A673 (cell line): Measurements from ENCODE around the gene RASL10B. TPM values are rescaled to one million over a fixed set of nuclear protein-coding genes. Genes with fewer than 3 reads are reported as not detected.
A peak's percentile ranks its signal among the peaks of the same experiment; 100 is the strongest.

ENCODE experiments used
- BruUV-seq: library from RNA; stranded (reverse); fragments of 400-500 nt; replicated peaks from 2 replicates; lab custom pipeline; 2021; lab: Mats Ljungman, UMichigan
- CTCF ChIA-PET: fragments of 300-600 bp; sonication (Branson Sonifier 250); formaldehyde crosslinking; loops from one replicate; lab custom pipeline; 2022; ENCODE audit warnings: antibody characterized with exemption; lab: Charles Lee
- POLR2A ChIA-PET: fragments of 300-600 bp; sonication (Branson Sonifier 250); formaldehyde crosslinking; loops from one replicate; lab custom pipeline; 2022; ENCODE audit warnings: antibody characterized with exemption; ENCODE audit not compliant: low non-redundant PET; lab: Charles Lee
- DNase-seq: peaks from one replicate; pipeline ENCODE4 v3.0.0-alpha.2; 2015; ENCODE audit warnings: low spot score
- H3K27ac ChIP-seq: fragments of 200-600 bp; sonication (generic); 2 replicates; pipeline ENCODE4 v1.5.1; 2016; ENCODE audit warnings: mixed run types, low read depth, mild to moderate bottlenecking, mixed read lengths, antibody characterized with exemption, low read length; ENCODE audit not compliant: poor library complexity, severe bottlenecking
- H3K27me3 ChIP-seq: fragments of 200-600 bp; sonication (generic); replicated peaks from 2 replicates; pipeline ENCODE4 v1.6.1; 2017; ENCODE audit warnings: mixed run types, low read depth, mild to moderate bottlenecking, mixed read lengths, antibody characterized with exemption, low read length; ENCODE audit not compliant: insufficient read depth, poor library complexity
- H3K36me3 ChIP-seq: fragments of 200-600 bp; sonication (generic); 2 replicates; pipeline ENCODE4 v1.6.1; 2016; ENCODE audit warnings: mixed run types, mild to moderate bottlenecking, mixed read lengths, antibody characterized with exemption, low read length; ENCODE audit not compliant: insufficient read depth, poor library complexity, severe bottlenecking
- H3K4me1 ChIP-seq: fragments of 200-600 bp; sonication (generic); 2 replicates; pipeline ENCODE4 v1.6.1; 2017; ENCODE audit warnings: mixed run types, mild to moderate bottlenecking, mixed read lengths, antibody characterized with exemption, low read length; ENCODE audit not compliant: insufficient read depth, poor library complexity, severe bottlenecking
- H3K4me3 ChIP-seq: fragments of 200-600 bp; sonication (generic); 2 replicates; pipeline ENCODE4 v1.5.1; 2016; ENCODE audit warnings: low read depth, mixed run types, mild to moderate bottlenecking, mixed read lengths, low read length; ENCODE audit not compliant: poor library complexity, severe bottlenecking
- H3K9me3 ChIP-seq: fragments of 200-600 bp; sonication (generic); 2 replicates; pipeline ENCODE4 v1.6.1; 2016; ENCODE audit warnings: mixed run types, low read depth, mild to moderate bottlenecking, mixed read lengths, antibody characterized with exemption, low read length; ENCODE audit not compliant: poor library complexity, severe bottlenecking
- EZH2 ChIP-seq: fragments of 200-600 bp; sonication (generic); IDR thresholded peaks from 2 replicates; pipeline ENCODE4 v1.6.1; 2017; ENCODE audit warnings: borderline replicate concordance, low read depth, mild to moderate bottlenecking, mixed read lengths, antibody characterized with exemption, low read length; ENCODE audit not compliant: poor library complexity, severe bottlenecking
- intact Hi-C: fragments of 100-400 bp; cut with micrococcal nuclease; formaldehyde crosslinking; loops from one replicate; pipeline ENCODE4 v1.10.0; 2022; ENCODE audit not compliant: unreplicated experiment
- total RNA-seq: library from RNA; stranded (reverse); gene quantifications from 2 replicates; pipeline ENCODE4 v1.2.3, GENCODE V29; 2021
- TF ChIP-seq, protein P1 (sequence below): fragments of 300-800, 200-600 bp; sonication (generic); conservative IDR thresholded peaks from 2 replicates; pipeline ENCODE4 v1.5.1; 2017; ENCODE audit warnings: low read depth, mild to moderate bottlenecking, antibody characterized with exemption, low read length, moderate library complexity, mixed read lengths

RASL10B gene
- total RNA-seq, 1 experiment from 2014 or later, result 15.9 TPM

DNA sequence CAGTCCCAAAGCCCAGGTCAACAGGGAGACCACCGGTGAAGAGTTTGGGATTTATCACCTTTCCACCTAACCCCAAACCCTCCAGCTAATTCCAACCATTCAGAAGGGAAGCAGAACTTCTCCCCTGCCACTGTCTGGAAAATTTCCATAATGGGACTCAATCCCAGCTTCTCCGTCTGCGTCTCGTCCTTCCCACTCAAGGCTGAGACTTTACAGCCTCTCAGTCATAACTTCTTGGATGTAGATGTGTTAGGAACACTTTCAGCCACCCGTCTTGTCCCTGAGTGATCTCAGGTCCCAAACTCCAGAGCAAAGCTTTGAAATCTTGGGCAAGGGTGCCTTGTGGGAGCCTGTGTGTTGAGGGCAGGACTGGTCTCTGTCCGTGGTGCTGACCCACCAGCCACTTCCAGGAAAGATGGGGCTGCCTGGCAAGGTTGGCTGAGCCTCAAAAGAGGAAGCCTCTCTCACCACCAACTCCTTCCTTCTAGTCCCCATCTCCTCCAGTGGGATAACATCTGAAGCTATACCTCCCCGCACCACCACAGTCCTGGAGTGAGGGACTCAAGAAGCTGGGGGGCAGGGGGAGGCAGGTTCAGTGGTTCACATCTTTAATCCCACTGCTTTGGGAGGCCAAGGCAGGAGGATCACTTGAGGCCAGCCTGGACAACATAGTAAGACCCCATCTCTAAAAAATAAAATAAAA lies 12.3 kb downstream of the RASL10B start:
- POLR2A ChIA-PET, result no interaction called here
- Histone ChIP-seq H3K4me1 (no peaks in the 10 kb centered on the region), H3K36me3 (no peaks in the 10 kb centered on the region), H3K27me3 (no peaks in the 10 kb centered on the region), H3K9me3 (no peaks in the 10 kb centered on the region), H3K27ac (no peak overlapping the region), H3K4me3 (no peak overlapping the region)
- BruUV-seq, result no TSS peak
- intact Hi-C loops, result loop anchor here (10.0 kb wide), 1 partner anchor 429 kb away; no protein-coding TSS in a partner anchor
- TF ChIP-seq, protein P1, sequence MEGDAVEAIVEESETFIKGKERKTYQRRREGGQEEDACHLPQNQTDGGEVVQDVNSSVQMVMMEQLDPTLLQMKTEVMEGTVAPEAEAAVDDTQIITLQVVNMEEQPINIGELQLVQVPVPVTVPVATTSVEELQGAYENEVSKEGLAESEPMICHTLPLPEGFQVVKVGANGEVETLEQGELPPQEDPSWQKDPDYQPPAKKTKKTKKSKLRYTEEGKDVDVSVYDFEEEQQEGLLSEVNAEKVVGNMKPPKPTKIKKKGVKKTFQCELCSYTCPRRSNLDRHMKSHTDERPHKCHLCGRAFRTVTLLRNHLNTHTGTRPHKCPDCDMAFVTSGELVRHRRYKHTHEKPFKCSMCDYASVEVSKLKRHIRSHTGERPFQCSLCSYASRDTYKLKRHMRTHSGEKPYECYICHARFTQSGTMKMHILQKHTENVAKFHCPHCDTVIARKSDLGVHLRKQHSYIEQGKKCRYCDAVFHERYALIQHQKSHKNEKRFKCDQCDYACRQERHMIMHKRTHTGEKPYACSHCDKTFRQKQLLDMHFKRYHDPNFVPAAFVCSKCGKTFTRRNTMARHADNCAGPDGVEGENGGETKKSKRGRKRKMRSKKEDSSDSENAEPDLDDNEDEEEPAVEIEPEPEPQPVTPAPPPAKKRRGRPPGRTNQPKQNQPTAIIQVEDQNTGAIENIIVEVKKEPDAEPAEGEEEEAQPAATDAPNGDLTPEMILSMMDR, result no peak
- no peak for TF ChIP-seq EZH2
- CTCF ChIA-PET, result no interaction called here
- DNase-seq, result peak; percentile 34

DNA sequence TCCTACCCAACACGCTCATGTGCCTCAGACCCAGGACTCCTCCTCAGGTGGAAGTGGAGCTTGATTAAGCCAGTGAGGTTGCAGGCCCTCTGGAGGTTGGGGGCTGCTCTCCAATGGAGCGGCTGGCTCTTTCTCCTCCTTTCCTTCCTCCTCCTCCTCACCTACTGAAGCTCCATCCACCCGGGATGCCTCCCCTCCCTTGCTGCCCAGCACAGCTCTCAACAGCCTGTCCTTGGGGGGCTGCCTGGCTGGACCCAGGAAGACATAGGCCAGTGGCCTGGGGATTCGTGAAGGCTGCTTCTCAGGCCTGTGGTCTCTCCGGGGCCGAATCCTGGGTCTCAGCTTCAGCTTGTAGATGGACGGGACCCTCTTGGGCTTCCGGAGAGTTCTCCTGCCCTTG lies 13.4 kb downstream of the RASL10B start:
- no peak overlapping the region for H3K4me3 ChIP-seq
- TF ChIP-seq, protein P1, result no peak
- TF ChIP-seq EZH2, result no peak
- CTCF ChIA-PET, result interaction anchor here (0.6 kb wide), 1 partner anchor 155 kb away, joined by 3 read pairs; no protein-coding TSS in a partner anchor
- POLR2A ChIA-PET, result no interaction called here
- no peaks in the 10 kb centered on the region for H3K36me3 ChIP-seq
- BruUV-seq, result no TSS peak
- no peaks in the 10 kb centered on the region for H3K9me3 ChIP-seq
- no peak for DNase-seq
- H3K4me1 ChIP-seq, result no peaks in the 10 kb centered on the region
- intact Hi-C loops, result loop anchor here (5.0 to 10.0 kb wide), 3 partner anchors 203 to 573 kb away; no protein-coding TSS in a partner anchor
- H3K27me3 ChIP-seq, result no peaks in the 10 kb centered on the region
- no peak overlapping the region for H3K27ac ChIP-seq

DNA sequence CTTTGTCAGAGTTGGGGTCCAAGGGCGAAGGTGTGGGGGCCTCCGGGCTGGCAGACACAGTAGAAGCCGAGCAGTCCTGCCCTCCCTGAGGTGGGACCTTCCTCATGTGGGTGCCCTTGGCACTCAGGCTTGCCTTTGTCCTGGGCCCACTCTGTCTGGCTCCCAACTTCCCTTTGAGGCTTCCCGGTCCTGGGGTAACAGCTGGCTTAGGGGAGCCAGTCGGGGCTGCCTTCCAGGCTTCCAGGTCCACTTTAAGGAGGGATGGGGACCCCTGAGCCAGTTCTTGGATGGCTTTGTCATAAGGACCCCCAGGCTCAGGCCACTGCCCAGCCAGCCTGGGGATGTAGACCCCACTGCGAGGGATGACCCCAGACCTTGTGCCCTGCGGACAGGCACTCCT lies 13.8 kb downstream of the RASL10B start:
- intact Hi-C loops, result loop anchor here (5.0 to 10.0 kb wide), 3 partner anchors 203 to 573 kb away; no protein-coding TSS in a partner anchor
- ChIA-PET POLR2A (no interaction called here), CTCF (no interaction called here)
- DNase-seq, result no peak
- Histone ChIP-seq H3K36me3 (no peaks in the 10 kb centered on the region), H3K4me3 (no peak overlapping the region), H3K9me3 (no peaks in the 10 kb centered on the region), H3K4me1 (no peaks in the 10 kb centered on the region), H3K27ac (no peak overlapping the region), H3K27me3 (no peaks in the 10 kb centered on the region)
- TF ChIP-seq, protein P1, result no peak
- no peak for TF ChIP-seq EZH2
- no TSS peak for BruUV-seq
